ENCODE measurements around the gene CXCL14.

The CXCL14 gene

GRCh38 chr5:135596157-135596763 is 17.5 kb upstream of the CXCL14 start:
- no peak for DNase-seq (ENCODE audit: low spot score)

GRCh38 chr5:135594416-135594960 is 15.7 kb upstream of the CXCL14 start:
- no peak for DNase-seq (ENCODE audit: low spot score)

- DNase-seq (ENCODE audit: low spot score), result no peak
Observed at GRCh38 chr5:135593886-135594285, 15.1 kb upstream of the CXCL14 start.

- DNase-seq (ENCODE audit: low spot score), result no peak
Observed at GRCh38 chr5:135593141-135593540, 14.3 kb upstream of the CXCL14 start.

- no peak for DNase-seq (ENCODE audit: low spot score)
Observed at GRCh38 chr5:135592312-135593045, 13.7 kb upstream of the CXCL14 start.

GRCh38 chr5:135591277-135591676 is 12.5 kb upstream of the CXCL14 start:
- no peak for DNase-seq (ENCODE audit: low spot score)

GRCh38 chr5:135589152-135589551 is 10.4 kb upstream of the CXCL14 start:
- DNase-seq (ENCODE audit: low spot score), result no peak

GRCh38 chr5:135587721-135588663 is 9.2 kb upstream of the CXCL14 start:
- DNase-seq (ENCODE audit: low spot score), result no peak

GRCh38 chr5:135584918-135585317 is 6.1 kb upstream of the CXCL14 start:
- DNase-seq (ENCODE audit: low spot score), result no peak

GRCh38 chr5:135584276-135584675 is 5.5 kb upstream of the CXCL14 start:
- DNase-seq (ENCODE audit: low spot score), result no peak

- no peak for DNase-seq (ENCODE audit: low spot score)
Observed at GRCh38 chr5:135582099-135582781, 3.4 kb upstream of the CXCL14 start.

GRCh38 chr5:135578305-135578684 is 496 bp downstream of the CXCL14 start:
- DNase-seq (ENCODE audit: low spot score), result no peak

- no peak for DNase-seq (ENCODE audit: low spot score)
Observed at GRCh38 chr5:135577421-135577820, 1.4 kb downstream of the CXCL14 start.

GRCh38 chr5:135576075-135576599 is 2.7 kb downstream of the CXCL14 start:
- no peak for DNase-seq (ENCODE audit: low spot score)

- no peak for DNase-seq (ENCODE audit: low spot score)
Observed at GRCh38 chr5:135574493-135574892, 4.3 kb downstream of the CXCL14 start.

GRCh38 chr5:135571902-135572301 is 6.9 kb downstream of the CXCL14 start:
- DNase-seq (ENCODE audit: low spot score), result no peak

- DNase-seq (ENCODE audit: low spot score), result no peak
Observed at GRCh38 chr5:135571066-135571609, 7.7 kb downstream of the CXCL14 start.

GRCh38 chr5:135570453-135570764 is 8.4 kb downstream of the CXCL14 start:
- DNase-seq (ENCODE audit: low spot score), result no peak

- DNase-seq (ENCODE audit: low spot score), result peak; percentile 46
Observed at GRCh38 chr5:135569755-135570452, 8.9 kb downstream of the CXCL14 start.

- DNase-seq (ENCODE audit: low spot score), result no peak
Observed at GRCh38 chr5:135568923-135569360, 9.8 kb downstream of the CXCL14 start.

- DNase-seq (ENCODE audit: low spot score), result no peak
Observed at GRCh38 chr5:135568246-135568645, 10.5 kb downstream of the CXCL14 start.
